ENCODE results near the gene FOXJ3. TPM values are rescaled to one million over a fixed set of nuclear protein-coding genes. Genes with fewer than 3 reads are reported as not detected.

The FOXJ3 gene
- total RNA-seq, 1 experiment from 2014 or later, result 55.3 TPM

DNA sequence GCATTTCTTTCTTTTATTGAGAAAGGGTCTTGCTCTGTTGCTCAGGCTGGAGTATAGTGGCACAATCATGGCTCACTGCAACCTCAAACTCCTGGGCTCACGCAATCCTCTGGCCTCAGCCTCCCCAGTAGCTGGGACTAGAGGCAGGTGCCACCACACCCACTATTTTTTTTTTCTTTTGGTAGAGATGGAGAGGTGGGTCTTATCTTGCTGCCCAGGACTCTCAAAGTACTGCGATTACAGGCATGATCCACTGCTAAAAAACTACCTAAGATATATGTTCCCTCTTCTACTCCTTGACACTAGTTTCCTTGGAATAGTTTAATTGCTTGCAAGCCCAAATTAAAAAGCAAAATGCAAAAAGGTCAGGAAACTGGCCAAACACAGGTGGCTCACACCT, 113.6 kb downstream of the FOXJ3 start:
- TF ChIP-seq TCF7L2 (IDR thresholded peaks at IDR 0.05; ENCODE audit: low read depth, low read length) (no peak), CTCF (IDR thresholded peaks at IDR 0.05) (no peak), SIN3A (IDR thresholded peaks at IDR 0.05; ENCODE audit: borderline replicate concordance, insufficient read depth, low read depth, low read length) (no peak), POLR2AphosphoS5 (IDR thresholded peaks at IDR 0.05; ENCODE audit: low read depth, low read length) (no peak)
- TF ChIP-seq, protein P1, sequence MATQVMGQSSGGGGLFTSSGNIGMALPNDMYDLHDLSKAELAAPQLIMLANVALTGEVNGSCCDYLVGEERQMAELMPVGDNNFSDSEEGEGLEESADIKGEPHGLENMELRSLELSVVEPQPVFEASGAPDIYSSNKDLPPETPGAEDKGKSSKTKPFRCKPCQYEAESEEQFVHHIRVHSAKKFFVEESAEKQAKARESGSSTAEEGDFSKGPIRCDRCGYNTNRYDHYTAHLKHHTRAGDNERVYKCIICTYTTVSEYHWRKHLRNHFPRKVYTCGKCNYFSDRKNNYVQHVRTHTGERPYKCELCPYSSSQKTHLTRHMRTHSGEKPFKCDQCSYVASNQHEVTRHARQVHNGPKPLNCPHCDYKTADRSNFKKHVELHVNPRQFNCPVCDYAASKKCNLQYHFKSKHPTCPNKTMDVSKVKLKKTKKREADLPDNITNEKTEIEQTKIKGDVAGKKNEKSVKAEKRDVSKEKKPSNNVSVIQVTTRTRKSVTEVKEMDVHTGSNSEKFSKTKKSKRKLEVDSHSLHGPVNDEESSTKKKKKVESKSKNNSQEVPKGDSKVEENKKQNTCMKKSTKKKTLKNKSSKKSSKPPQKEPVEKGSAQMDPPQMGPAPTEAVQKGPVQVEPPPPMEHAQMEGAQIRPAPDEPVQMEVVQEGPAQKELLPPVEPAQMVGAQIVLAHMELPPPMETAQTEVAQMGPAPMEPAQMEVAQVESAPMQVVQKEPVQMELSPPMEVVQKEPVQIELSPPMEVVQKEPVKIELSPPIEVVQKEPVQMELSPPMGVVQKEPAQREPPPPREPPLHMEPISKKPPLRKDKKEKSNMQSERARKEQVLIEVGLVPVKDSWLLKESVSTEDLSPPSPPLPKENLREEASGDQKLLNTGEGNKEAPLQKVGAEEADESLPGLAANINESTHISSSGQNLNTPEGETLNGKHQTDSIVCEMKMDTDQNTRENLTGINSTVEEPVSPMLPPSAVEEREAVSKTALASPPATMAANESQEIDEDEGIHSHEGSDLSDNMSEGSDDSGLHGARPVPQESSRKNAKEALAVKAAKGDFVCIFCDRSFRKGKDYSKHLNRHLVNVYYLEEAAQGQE (IDR thresholded peaks at IDR 0.05; ENCODE audit: insufficient read depth in 1 of 2, low read depth in 2 of 2, low read length in 1 of 2), result no peak
- POLR2A ChIA-PET, result no interaction called here

DNA sequence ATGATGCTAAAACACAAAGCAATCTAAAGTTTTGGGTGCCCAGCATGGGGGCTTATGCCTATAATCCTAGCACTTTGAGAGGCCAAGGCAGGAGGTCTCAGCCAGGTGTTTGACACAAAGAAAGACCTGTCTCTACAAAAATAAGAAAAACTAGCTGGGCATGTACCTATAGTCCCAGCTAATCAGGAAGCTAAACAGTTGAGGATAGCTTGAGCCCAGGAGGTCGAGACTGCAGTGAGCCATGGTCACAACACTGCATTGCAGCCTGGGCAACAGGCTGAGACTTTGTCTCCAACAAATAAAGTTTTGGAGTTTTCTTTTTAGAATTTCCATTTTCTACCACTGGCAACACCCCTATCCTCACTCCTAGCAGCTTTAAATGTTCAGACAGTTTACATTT, 115.4 kb downstream of the FOXJ3 start:
- intact Hi-C loops (cut with micrococcal nuclease; ENCODE audit: unreplicated experiment) (no loop called here), in situ Hi-C loops (cut with HindIII; ENCODE audit: low pct_unique_long_range_greater_than_20kb, low sequenced_read_pairs) (no loop called here)

More for the DNA sequence above, 113.6 kb downstream of the FOXJ3 start:
- in situ Hi-C loops (cut with HindIII; ENCODE audit: low pct_unique_long_range_greater_than_20kb, low sequenced_read_pairs), result no loop called here
- BruUV-seq (replicated peaks), result no TSS peak
- Histone ChIP-seq H3K4me1 (ENCODE audit: control insufficient read depth, insufficient read depth, low read length) (peaks cover 18% of the 10 kb centered on the region), H3K27me3 (ENCODE audit: control insufficient read depth, insufficient read depth, low read length) (no peaks in the 10 kb centered on the region), H3K27ac (ENCODE audit: low read length) (no peak overlapping the region), H3K4me3 (ENCODE audit: low read depth in 2 of 2, low read length in 2 of 2) (no peak overlapping the region), H3K36me3 (ENCODE audit: control insufficient read depth, insufficient read depth, low read length) (no peaks in the 10 kb centered on the region), H3K9me3 (ENCODE audit: control insufficient read depth, insufficient read depth, low read depth, low read length) (no peaks in the 10 kb centered on the region)
- intact Hi-C loops (cut with micrococcal nuclease; ENCODE audit: unreplicated experiment), result no loop called here
- CTCF ChIA-PET, result no interaction called here
- no peak for DNase-seq (ENCODE audit: low read depth, low spot score)
- ATAC-seq, result no peak

More for the DNA sequence above, 115.4 kb downstream of the FOXJ3 start:
- Histone ChIP-seq H3K27ac (ENCODE audit: low read length) (no peak overlapping the region), H3K9me3 (ENCODE audit: control insufficient read depth, insufficient read depth, low read depth, low read length) (no peaks in the 10 kb centered on the region; the same call in 1 of the 2 replicates), H3K4me3 (ENCODE audit: low read depth in 2 of 2, low read length in 2 of 2) (no peak overlapping the region), H3K4me1 (ENCODE audit: control insufficient read depth, insufficient read depth, low read length) (peaks cover 14% of the 10 kb centered on the region; the same call in 1 of the 2 replicates), H3K27me3 (ENCODE audit: control insufficient read depth, insufficient read depth, low read length) (no peaks in the 10 kb centered on the region), H3K36me3 (ENCODE audit: control insufficient read depth, insufficient read depth, low read length) (no peaks in the 10 kb centered on the region)
- ATAC-seq (no peak), DNase-seq (ENCODE audit: low read depth, low spot score) (no peak)
- BruUV-seq (replicated peaks), result no TSS peak
- ChIA-PET CTCF (no interaction called here), POLR2A (no interaction called here)
- TF ChIP-seq CTCF (IDR thresholded peaks at IDR 0.05), result no peak
- no peak for TF ChIP-seq SIN3A (IDR thresholded peaks at IDR 0.05; ENCODE audit: borderline replicate concordance, insufficient read depth, low read depth, low read length)
- TF ChIP-seq TCF7L2 (IDR thresholded peaks at IDR 0.05; ENCODE audit: low read depth, low read length), result no peak
- TF ChIP-seq, protein P1 (IDR thresholded peaks at IDR 0.05; ENCODE audit: insufficient read depth in 1 of 2, low read depth in 2 of 2, low read length in 1 of 2), result no peak
- TF ChIP-seq POLR2AphosphoS5 (IDR thresholded peaks at IDR 0.05; ENCODE audit: low read depth, low read length), result no peak
